Stomach (tissue), 4 donors: ENCODE measurements around the gene ZNF614.

Experiments
- EP300 ChIP-seq: sonication (generic); formaldehyde crosslinking; IDR thresholded peaks from one replicate; pipeline ENCODE4 v1.6.1; 2017; ENCODE audit warnings: antibody characterized with exemption
- POLR2A ChIP-seq, 4 donors: fragments of 450-650 bp; IDR thresholded peaks; one replicate each; pipeline ENCODE4 v1.6.1; 2016; ENCODE audit warnings: antibody characterized with exemption in 4 of 4, control low read depth in 2 of 4, mild to moderate bottlenecking in 1 of 4, moderate library complexity in 1 of 4
- POLR2AphosphoS5 ChIP-seq, 3 donors: sonication (generic); formaldehyde crosslinking; IDR thresholded peaks; one replicate each; pipeline ENCODE4 v1.6.1; 2016; ENCODE audit warnings: antibody characterized with exemption in 3 of 3
- TF ChIP-seq, protein P1 (sequence below), 7 experiments: fragments of 450-650 bp in 4 of 7; fragments of 200-600 bp in 3 of 7; sonication (generic) in 3 of 7; IDR thresholded peaks; one replicate each; pipeline ENCODE4 v1.5.1; 2016 to 2019; ENCODE audit warnings: antibody characterized with exemption in 7 of 7, control low read depth in 2 of 7, mild to moderate bottlenecking in 1 of 7

DNA sequence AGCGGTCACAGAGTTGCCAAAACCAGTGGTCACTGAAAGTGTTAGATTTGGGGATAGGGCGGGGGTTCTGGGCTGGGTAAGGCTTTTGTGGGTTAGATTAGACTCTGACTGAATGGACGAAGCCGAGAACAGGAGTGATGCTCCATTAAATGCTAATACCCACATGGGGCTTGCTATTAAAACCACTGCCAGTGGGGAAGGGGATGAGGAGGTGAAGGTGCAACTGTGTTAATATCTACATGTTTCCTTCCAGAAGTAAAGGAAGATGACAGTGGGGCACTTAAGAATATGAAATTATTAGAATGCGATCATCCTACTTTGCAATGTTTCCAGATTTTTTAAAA is 573 bp upstream of the ZNF614 start:
- TF ChIP-seq, protein P1, sequence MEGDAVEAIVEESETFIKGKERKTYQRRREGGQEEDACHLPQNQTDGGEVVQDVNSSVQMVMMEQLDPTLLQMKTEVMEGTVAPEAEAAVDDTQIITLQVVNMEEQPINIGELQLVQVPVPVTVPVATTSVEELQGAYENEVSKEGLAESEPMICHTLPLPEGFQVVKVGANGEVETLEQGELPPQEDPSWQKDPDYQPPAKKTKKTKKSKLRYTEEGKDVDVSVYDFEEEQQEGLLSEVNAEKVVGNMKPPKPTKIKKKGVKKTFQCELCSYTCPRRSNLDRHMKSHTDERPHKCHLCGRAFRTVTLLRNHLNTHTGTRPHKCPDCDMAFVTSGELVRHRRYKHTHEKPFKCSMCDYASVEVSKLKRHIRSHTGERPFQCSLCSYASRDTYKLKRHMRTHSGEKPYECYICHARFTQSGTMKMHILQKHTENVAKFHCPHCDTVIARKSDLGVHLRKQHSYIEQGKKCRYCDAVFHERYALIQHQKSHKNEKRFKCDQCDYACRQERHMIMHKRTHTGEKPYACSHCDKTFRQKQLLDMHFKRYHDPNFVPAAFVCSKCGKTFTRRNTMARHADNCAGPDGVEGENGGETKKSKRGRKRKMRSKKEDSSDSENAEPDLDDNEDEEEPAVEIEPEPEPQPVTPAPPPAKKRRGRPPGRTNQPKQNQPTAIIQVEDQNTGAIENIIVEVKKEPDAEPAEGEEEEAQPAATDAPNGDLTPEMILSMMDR (IDR thresholded peaks at IDR 0.05): no peak
- TF ChIP-seq EP300 (no peak), POLR2A (IDR thresholded peaks at IDR 0.05) (no peak), POLR2AphosphoS5 (IDR thresholded peaks at IDR 0.05) (no peak)
